ENCODE data around the gene ATN1. TPM values are rescaled to one million over a fixed set of nuclear protein-coding genes. Genes with fewer than 3 reads are reported as not detected.

ATN1 gene
- total RNA-seq, 4 donors from 2014 or later: 41.3 to 136 (median 71.6) TPM

DNA sequence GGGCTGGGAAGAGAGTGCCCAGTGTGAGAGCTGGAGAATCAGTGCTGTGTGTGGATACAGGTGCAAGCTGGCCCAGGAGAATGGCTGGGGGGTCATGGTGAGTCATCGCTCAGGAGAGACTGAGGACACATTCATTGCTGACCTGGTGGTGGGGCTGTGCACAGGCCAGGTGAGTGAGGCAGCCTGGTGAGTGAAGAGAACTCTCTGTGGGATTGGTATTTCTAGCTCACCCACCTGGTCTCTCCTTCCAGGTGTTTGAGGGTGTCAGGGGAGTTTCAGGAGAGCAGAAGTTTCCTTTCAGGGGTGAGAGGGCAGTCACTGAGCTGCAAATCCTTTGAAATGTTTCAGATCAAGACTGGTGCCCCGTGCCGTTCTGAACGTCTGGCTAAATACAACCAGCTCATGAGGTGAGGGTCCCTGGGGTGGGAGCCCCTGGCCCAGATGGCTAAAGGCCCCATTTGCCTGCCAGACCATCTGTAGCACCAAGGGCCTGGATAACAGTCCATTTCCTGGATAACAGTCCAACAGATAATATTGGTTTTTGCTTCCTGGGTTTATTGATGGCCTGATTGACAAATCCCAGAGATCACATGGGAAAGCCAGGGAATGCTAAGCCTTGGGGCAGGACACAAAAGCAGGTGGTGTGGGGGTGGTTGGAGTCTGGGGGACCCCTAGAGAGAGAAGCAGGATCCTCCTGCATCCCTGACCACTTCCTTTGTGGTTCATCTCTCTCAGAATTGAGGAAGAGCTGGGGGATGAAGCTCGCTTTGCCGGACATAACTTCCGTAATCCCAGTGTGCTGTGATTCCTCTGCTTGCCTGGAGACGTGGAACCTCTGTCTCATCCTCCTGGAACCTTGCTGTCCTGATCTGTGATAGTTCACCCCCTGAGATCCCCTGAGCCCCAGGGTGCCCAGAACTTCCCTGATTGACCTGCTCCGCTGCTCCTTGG lies 5.5 kb upstream of the ATN1 start:
- TF ChIP-seq, protein P1, sequence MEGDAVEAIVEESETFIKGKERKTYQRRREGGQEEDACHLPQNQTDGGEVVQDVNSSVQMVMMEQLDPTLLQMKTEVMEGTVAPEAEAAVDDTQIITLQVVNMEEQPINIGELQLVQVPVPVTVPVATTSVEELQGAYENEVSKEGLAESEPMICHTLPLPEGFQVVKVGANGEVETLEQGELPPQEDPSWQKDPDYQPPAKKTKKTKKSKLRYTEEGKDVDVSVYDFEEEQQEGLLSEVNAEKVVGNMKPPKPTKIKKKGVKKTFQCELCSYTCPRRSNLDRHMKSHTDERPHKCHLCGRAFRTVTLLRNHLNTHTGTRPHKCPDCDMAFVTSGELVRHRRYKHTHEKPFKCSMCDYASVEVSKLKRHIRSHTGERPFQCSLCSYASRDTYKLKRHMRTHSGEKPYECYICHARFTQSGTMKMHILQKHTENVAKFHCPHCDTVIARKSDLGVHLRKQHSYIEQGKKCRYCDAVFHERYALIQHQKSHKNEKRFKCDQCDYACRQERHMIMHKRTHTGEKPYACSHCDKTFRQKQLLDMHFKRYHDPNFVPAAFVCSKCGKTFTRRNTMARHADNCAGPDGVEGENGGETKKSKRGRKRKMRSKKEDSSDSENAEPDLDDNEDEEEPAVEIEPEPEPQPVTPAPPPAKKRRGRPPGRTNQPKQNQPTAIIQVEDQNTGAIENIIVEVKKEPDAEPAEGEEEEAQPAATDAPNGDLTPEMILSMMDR (IDR thresholded peaks at IDR 0.05; ENCODE audit: low read depth): no peak

DNA sequence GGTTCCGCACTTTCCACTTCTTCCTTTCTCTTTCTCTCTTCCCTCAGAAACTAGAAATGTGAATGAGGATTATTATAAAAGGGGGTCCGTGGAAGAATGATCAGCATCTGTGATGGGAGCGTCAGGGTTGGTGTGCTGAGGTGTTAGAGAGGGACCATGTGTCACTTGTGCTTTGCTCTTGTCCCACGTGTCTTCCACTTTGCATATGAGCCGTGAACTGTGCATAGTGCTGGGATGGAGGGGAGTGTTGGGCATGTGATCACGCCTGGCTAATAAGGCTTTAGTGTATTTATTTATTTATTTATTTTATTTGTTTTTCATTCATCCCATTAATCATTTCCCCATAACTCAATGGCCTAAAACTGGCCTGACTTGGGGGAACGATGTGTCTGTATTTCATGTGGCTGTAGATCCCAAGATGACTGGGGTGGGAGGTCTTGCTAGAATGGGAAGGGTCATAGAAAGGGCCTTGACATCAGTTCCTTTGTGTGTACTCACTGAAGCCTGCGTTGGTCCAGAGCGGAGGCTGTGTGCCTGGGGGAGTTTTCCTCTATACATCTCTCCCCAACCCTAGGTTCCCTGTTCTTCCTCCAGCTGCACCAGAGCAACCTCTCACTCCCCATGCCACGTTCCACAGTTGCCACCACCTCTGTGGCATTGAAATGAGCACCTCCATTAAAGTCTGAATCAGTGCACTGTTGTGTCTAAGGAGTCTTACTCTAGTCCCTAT lies 4.6 kb upstream of the ATN1 start:
- TF ChIP-seq, protein P1 (IDR thresholded peaks at IDR 0.05; ENCODE audit: low read depth): no peak

DNA sequence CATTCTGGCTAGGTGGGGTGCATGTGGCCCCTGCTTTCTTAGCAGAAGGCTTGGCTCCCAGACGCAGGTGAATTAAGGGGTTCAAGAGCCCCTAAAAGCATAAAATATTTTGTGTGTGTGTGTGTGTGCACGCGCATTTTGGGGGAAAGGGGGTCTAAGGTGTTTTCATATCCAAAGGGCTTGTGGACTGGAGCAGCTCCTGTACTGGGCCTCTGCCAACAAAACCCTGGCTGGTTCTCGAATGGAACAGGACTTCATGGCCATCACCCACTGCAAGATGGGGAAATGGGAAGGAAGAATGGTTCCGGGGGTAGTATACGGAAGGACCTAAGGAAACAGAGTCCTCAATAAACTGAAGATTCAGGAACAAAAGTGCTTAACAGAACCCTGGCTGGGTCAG lies 3.9 kb upstream of the ATN1 start:
- TF ChIP-seq, protein P1 (IDR thresholded peaks at IDR 0.05; ENCODE audit: low read depth): no peak

DNA sequence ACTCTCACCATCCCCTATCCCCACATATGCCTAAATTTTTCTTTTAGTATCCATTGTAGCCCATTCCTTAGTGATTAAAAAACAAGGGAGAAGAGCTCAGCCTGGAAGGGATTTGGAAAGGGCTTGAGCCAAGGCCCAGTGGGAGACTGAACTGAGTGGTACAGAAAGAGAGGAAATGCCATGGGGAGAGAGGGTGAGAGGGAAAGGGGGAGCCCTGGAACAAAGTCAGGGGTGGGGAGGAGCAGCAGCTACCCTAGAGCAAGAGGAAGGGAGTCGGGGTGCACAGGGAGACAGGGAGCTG lies 2.6 kb upstream of the ATN1 start:
- TF ChIP-seq, protein P1 (IDR thresholded peaks at IDR 0.05; ENCODE audit: low read depth): no peak

DNA sequence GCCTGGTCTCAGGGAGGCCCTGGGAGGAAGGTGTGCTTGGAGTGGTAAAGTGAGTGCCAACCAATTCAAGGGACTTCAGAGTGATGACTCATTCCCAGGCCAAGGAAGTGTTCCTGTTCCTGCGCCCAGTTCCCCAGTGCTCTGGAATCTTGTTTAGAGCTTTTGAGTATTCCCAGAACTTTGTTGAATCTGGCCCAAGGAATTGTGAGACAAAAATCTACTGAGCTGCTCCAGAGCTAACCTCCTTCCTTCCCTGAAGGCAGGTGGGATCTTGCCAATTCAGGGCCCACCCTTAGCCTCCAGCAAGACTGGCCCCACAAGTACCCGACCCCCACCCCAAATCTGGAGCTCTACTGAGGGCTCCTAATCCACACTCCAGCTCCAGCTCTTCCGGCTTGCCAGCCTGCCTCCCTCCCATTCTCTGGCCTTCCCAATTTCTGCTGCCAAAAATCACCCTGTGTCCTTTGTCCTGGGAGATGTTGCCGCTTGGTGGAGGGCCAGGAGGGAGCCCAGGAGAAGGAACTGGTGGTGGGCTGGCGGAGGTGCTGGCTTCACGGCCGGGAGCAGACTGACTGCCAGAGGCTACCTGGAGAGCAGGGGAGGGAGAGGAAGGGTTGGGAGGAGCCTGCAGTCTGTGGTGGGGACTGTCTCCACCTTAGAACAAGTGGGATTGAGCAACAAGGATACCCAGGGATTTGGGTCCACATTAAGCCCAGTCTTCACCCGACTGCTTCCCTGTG lies 2.0 kb upstream of the ATN1 start:
- TF ChIP-seq, protein P1 (IDR thresholded peaks at IDR 0.05; ENCODE audit: low read depth): no peak

DNA sequence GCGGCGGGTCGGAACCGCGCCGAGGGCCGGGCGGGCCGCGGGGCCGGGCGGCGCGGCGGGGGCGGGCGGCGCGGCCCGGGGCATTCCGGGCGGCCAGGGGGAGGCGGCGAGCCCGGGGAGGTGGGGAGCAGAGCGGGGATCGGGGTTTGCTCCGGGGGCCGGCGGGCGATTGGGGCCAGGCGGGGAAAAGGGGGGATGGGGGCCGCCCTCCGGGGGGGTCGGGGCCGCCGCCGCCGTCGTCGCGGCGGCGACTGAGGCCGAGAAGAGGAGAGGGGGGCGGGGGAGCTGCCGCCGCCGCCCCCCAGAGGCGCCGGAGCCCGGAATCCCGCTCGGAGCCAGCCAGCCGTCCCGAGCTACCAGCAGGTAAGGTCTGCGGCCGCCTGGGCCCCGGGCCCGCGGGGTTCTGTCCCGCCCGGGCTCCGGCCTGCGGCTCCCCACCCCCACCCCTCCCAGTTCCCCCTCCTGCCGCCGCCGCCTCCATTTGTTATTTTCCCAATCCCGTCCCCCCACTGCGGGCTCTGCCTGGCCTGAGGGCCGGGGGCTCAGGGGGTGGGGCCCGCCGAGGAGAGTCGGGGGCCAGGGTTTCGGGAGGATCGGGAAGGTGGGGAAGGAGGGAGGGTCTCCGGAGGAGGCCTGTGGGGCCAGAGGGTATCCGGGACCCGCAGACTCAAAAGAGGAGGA lies 403 bp downstream of the ATN1 start:
- TF ChIP-seq, protein P1 (IDR thresholded peaks at IDR 0.05; ENCODE audit: low read depth): no peak

All from subcutaneous adipose tissue (tissue), 4 donors.